ENCODE results near the gene SEZ6L2. TPM values are rescaled to one million over a fixed set of nuclear protein-coding genes. Genes with fewer than 3 reads are reported as not detected.
"Not testable (repeated sequence)": the region's sequence is repeated elsewhere in the genome, so short reads cannot be mapped to it uniquely, and the experiment has no call there.

SEZ6L2 gene
- polyA plus RNA-seq (2013, experiment 1 of 2; ENCODE audit: insufficient read length) = 11.2 TPM
- 11.4 TPM for polyA plus RNA-seq (2013, experiment 2 of 2; ENCODE audit: insufficient read length)

GRCh38 chr16:29899516-29900101 lies at the start of gene SEZ6L2:
TSS of gene SEZ6L2 (minus strand) at chr16:29899550. CDS start at chr16:29899019, 531 bp downstream.
- peak; percentile 83 for DNase-seq

- no peak for DNase-seq
These were observed 48.5 kb upstream of the SEZ6L2 start for GRCh38 chr16:29947897-29948296.

- DNase-seq = peak; percentile 98
These were observed 44.8 kb upstream of the SEZ6L2 start for GRCh38 chr16:29943846-29944799.

- peak; percentile 20 for DNase-seq
These were observed 41.3 kb upstream of the SEZ6L2 start for GRCh38 chr16:29940656-29941055.

- not testable (repeated sequence) for DNase-seq
These were observed 32.4 kb upstream of the SEZ6L2 start for GRCh38 chr16:29931750-29932149.

GRCh38 chr16:29927070-29927905 lies 27.9 kb upstream of the SEZ6L2 start:
- DNase-seq = no peak

- peak; percentile 36 for DNase-seq
These were observed 27.3 kb upstream of the SEZ6L2 start for GRCh38 chr16:29926711-29927052.

GRCh38 chr16:29925781-29926710 lies 26.7 kb upstream of the SEZ6L2 start, which contains the start of gene KCTD13:
TSS of gene KCTD13 (minus strand) at chr16:29926226. CDS start at chr16:29926033, 193 bp downstream.
- DNase-seq = peak; percentile 84

GRCh38 chr16:29925105-29925756 lies 25.9 kb upstream of the SEZ6L2 start:
- no peak for DNase-seq

- no peak for DNase-seq
These were observed 23.7 kb upstream of the SEZ6L2 start for GRCh38 chr16:29922986-29923501.

GRCh38 chr16:29922326-29922725 lies 23.0 kb upstream of the SEZ6L2 start:
- DNase-seq = no peak

GRCh38 chr16:29921034-29921385 lies 21.7 kb upstream of the SEZ6L2 start:
- DNase-seq = no peak

GRCh38 chr16:29920288-29921033 lies 21.1 kb upstream of the SEZ6L2 start:
- no peak for DNase-seq

- no peak for DNase-seq
These were observed 17.6 kb upstream of the SEZ6L2 start for GRCh38 chr16:29916979-29917378.

GRCh38 chr16:29915590-29916247 lies 16.4 kb upstream of the SEZ6L2 start:
- no peak for DNase-seq

- DNase-seq = no peak
These were observed 14.2 kb upstream of the SEZ6L2 start for GRCh38 chr16:29913514-29913913.

- no peak for DNase-seq
These were observed 12.7 kb upstream of the SEZ6L2 start for GRCh38 chr16:29912087-29912486.

- no peak for DNase-seq
These were observed 12.3 kb upstream of the SEZ6L2 start for GRCh38 chr16:29911676-29912010.

GRCh38 chr16:29910819-29911675 lies 11.7 kb upstream of the SEZ6L2 start:
- no peak for DNase-seq
